Esophagus muscularis mucosa (tissue), 3 donors: ENCODE results near the gene TOX4.

Source experiments
- POLR2A ChIP-seq: fragments of 450-650 bp; IDR thresholded peaks from one replicate; pipeline ENCODE4 v1.6.1; 2017; ENCODE audit warnings: antibody characterized with exemption, moderate library complexity, mild to moderate bottlenecking, low read depth
- POLR2AphosphoS5 ChIP-seq, 2 donors: sonication (generic); formaldehyde crosslinking; IDR thresholded peaks; one replicate each; pipeline ENCODE4 v1.6.1; 2017; ENCODE audit warnings: antibody characterized with exemption in 2 of 2
- TF ChIP-seq, protein P1 (sequence below), 3 experiments: fragments of 200-600 bp in 2 of 3; fragments of 450-650 bp in 1 of 3; sonication (generic) in 2 of 3; IDR thresholded peaks; one replicate each; pipeline ENCODE4 v1.5.1; 2017 to 2019; ENCODE audit warnings: antibody characterized with exemption in 3 of 3, mild to moderate bottlenecking in 2 of 3, moderate library complexity in 1 of 3

DNA sequence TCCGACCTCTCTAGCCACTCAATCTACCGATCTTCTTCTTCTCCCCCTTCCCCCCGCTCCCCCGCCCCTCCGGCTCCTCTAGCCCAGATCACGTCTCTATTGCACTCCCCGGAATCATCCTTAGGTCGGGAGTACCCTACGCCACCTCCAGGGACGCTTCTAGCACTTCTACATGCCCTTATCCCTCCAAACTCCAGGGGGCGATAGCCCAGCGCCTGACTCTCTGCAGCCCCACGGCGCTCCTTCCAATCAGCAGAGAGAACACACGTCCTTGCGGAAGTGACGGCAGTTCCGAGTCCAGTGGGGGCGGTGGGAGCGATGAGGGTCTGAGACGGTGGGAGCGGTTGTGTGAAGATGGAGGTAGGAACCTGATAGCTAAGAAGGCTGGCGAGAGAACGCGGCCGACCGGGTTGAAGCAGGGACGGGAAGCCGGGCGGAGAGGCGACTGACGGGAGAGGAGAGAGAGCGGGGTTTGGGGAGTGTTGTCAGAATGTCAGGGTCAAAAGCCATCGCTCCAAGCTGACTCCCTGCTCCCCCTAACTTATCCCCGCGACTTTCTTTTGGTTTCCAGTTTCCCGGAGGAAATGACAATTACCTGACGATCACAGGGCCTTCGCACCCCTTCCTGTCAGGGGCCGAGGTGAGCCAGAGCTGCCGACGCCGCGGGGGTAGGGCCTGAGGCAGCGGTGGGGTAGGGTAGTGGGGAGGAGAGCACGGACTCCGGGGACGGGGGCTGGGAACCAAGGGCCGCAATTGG is at the start of gene TOX4, which contains the start of gene RAB2B:
- TF ChIP-seq, protein P1, sequence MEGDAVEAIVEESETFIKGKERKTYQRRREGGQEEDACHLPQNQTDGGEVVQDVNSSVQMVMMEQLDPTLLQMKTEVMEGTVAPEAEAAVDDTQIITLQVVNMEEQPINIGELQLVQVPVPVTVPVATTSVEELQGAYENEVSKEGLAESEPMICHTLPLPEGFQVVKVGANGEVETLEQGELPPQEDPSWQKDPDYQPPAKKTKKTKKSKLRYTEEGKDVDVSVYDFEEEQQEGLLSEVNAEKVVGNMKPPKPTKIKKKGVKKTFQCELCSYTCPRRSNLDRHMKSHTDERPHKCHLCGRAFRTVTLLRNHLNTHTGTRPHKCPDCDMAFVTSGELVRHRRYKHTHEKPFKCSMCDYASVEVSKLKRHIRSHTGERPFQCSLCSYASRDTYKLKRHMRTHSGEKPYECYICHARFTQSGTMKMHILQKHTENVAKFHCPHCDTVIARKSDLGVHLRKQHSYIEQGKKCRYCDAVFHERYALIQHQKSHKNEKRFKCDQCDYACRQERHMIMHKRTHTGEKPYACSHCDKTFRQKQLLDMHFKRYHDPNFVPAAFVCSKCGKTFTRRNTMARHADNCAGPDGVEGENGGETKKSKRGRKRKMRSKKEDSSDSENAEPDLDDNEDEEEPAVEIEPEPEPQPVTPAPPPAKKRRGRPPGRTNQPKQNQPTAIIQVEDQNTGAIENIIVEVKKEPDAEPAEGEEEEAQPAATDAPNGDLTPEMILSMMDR (IDR thresholded peaks at IDR 0.05), result peak; percentile 92 to 99 (median 97)
- TF ChIP-seq POLR2AphosphoS5 (IDR thresholded peaks at IDR 0.05) (peak; percentile 95 to 96), POLR2A (peak; percentile 82)
